HG03460 (cell line): ENCODE data around the gene NPR2.

Experiments
- ATAC-seq: cut with Tn5 transposase; IDR thresholded peaks from one replicate; pipeline ENCODE4 v1.9.1; 2021; ENCODE audit not compliant: unreplicated experiment

Gene NPR2

GRCh38 chr9:35791297-35791921 lies at the start of gene NPR2:
NPR2 (plus strand) TSS chr9:35791591; CDS start chr9:35792409, 818 bp downstream.
- no peak for ATAC-seq

- no peak for ATAC-seq
Measured at GRCh38 chr9:35741740-35742139, 49.7 kb upstream of the NPR2 start.

- ATAC-seq, result no peak
Measured at GRCh38 chr9:35743452-35743851, 47.9 kb upstream of the NPR2 start.

GRCh38 chr9:35743880-35744518 lies 47.4 kb upstream of the NPR2 start:
- ATAC-seq, result no peak

- ATAC-seq, result no peak
Measured at GRCh38 chr9:35745569-35745968, 45.8 kb upstream of the NPR2 start.

GRCh38 chr9:35746583-35746982 lies 44.8 kb upstream of the NPR2 start:
- ATAC-seq, result no peak

- ATAC-seq, result no peak
Measured at GRCh38 chr9:35748242-35748857, 43.0 kb upstream of the NPR2 start.

- ATAC-seq, result peak; percentile 76
Measured at GRCh38 chr9:35748858-35749514, 42.4 kb upstream of the NPR2 start, which contains the start of the genes GBA2 and RGP1. GBA2 (minus strand) TSS chr9:35749228; CDS start chr9:35748704, 524 bp downstream. RGP1 (plus strand) TSS chr9:35749287; CDS start chr9:35749756, 469 bp downstream.

GRCh38 chr9:35749515-35750255 lies 41.7 kb upstream of the NPR2 start:
- ATAC-seq, result peak; percentile 35

GRCh38 chr9:35750256-35750531 lies 41.2 kb upstream of the NPR2 start:
- no peak for ATAC-seq

- no peak for ATAC-seq
Measured at GRCh38 chr9:35753466-35753865, 37.9 kb upstream of the NPR2 start.

GRCh38 chr9:35754264-35754663 lies 37.1 kb upstream of the NPR2 start, which contains the start of gene MSMP:
MSMP (minus strand) TSS chr9:35754276; CDS start chr9:35754129, 147 bp downstream.
- ATAC-seq, result no peak

GRCh38 chr9:35755071-35755470 lies 36.3 kb upstream of the NPR2 start:
- ATAC-seq, result no peak

GRCh38 chr9:35756275-35757225 lies 34.8 kb upstream of the NPR2 start:
- ATAC-seq, result peak; percentile 56

- peak; percentile 56 for ATAC-seq
Measured at GRCh38 chr9:35757226-35757891, 34.0 kb upstream of the NPR2 start.

GRCh38 chr9:35757892-35758275 lies 33.5 kb upstream of the NPR2 start:
- no peak for ATAC-seq

- no peak for ATAC-seq
Measured at GRCh38 chr9:35758475-35759050, 32.8 kb upstream of the NPR2 start.

- no peak for ATAC-seq
Measured at GRCh38 chr9:35759795-35760194, 31.6 kb upstream of the NPR2 start.

GRCh38 chr9:35760651-35761050 lies 30.7 kb upstream of the NPR2 start:
- ATAC-seq, result no peak
